ENCODE results near the gene MPND. TPM values are rescaled to one million over a fixed set of nuclear protein-coding genes. Genes with fewer than 3 reads are reported as not detected.

MPND gene
- total and polyA plus RNA-seq, 2 of the 13 experiments (the other 11 are each of a cell fraction or from before 2014, with no cell fraction given), result 10.8 to 15.8 TPM

DNA sequence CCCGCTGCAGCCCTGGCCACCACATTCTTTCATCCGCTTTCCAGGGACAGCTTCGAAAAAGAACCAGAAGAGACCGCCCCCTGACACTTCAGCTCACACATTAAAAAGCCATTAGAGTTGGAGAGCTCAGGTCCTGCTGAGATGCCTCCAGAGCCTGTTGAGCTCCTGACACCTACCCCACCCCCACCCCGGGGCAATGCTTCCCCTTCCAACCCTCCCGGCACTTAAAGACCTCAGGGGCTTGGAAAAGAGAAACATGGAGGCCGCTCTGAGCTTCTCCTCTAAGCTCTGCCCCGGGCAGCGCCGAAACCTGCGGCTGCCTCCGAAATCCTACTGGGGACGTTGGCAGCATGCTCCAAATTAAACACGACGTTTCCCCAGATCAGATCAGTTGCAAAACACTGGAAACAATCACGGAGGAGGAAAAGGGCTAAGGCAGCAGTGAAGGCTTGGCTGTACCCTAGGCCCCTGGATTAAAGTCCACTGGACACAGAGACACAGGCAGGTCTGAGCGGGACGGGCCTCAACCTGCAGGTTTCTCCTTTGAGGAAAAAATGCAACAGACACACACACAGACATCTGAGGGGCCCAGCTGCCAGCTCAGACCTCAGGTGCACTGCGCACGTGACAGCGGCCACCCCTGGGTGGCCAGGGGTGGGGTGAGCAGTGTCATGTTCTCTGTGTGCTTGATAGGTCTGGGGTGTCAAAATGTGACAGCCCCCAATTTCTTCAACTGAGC, 47.4 kb downstream of the MPND start (continued):
- TF ChIP-seq, protein P1, sequence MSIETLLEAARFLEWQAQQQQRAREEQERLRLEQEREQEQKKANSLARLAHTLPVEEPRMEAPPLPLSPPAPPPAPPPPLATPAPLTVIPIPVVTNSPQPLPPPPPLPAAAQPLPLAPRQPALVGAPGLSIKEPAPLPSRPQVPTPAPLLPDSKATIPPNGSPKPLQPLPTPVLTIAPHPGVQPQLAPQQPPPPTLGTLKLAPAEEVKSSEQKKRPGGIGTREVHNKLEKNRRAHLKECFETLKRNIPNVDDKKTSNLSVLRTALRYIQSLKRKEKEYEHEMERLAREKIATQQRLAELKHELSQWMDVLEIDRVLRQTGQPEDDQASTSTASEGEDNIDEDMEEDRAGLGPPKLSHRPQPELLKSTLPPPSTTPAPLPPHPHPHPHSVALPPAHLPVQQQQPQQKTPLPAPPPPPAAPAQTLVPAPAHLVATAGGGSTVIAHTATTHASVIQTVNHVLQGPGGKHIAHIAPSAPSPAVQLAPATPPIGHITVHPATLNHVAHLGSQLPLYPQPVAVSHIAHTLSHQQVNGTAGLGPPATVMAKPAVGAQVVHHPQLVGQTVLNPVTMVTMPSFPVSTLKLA (IDR thresholded peaks at IDR 0.05), result peak; percentile 45; the same call in 1 of the 2 replicates
- TF ChIP-seq ZNF670 (CRISPR knock-in tag; IDR thresholded peaks at IDR 0.05; ENCODE audit: borderline replicate concordance) (no peak), EP300 (IDR thresholded peaks at IDR 0.05; ENCODE audit: low read depth in 2 of 2, low read length in 2 of 2) (peak; percentile 66 to 70; a peak in 2 of 4 replicates), EP300 (CRISPR knock-in tag; IDR thresholded peaks at IDR 0.05; ENCODE audit: borderline replicate concordance) (peak; percentile 77), ZNF724P (CRISPR knock-in tag; IDR thresholded peaks at IDR 0.05; ENCODE audit: borderline replicate concordance) (no peak), MEIS2 (CRISPR knock-in tag; IDR thresholded peaks at IDR 0.05) (peak; percentile 72; the same call in 1 of the 2 replicates), MYC (CRISPR knock-in tag; IDR thresholded peaks at IDR 0.05; ENCODE audit: borderline replicate concordance) (peak; percentile 50; the same call in 1 of the 2 replicates), ZNF563 (CRISPR knock-in tag; IDR thresholded peaks at IDR 0.05) (no peak), BCL6 (CRISPR knock-in tag; IDR thresholded peaks at IDR 0.05) (peak; percentile 97), MEIS1 (CRISPR knock-in tag; IDR thresholded peaks at IDR 0.05; ENCODE audit: borderline replicate concordance) (no peak), AHR (CRISPR knock-in tag; IDR thresholded peaks at IDR 0.05) (no peak), POLR2G (IDR thresholded peaks at IDR 0.05; ENCODE audit: low read depth, low read length) (peak; percentile 44; the same call in 1 of the 2 replicates)
- TF ChIP-seq, protein P2, sequence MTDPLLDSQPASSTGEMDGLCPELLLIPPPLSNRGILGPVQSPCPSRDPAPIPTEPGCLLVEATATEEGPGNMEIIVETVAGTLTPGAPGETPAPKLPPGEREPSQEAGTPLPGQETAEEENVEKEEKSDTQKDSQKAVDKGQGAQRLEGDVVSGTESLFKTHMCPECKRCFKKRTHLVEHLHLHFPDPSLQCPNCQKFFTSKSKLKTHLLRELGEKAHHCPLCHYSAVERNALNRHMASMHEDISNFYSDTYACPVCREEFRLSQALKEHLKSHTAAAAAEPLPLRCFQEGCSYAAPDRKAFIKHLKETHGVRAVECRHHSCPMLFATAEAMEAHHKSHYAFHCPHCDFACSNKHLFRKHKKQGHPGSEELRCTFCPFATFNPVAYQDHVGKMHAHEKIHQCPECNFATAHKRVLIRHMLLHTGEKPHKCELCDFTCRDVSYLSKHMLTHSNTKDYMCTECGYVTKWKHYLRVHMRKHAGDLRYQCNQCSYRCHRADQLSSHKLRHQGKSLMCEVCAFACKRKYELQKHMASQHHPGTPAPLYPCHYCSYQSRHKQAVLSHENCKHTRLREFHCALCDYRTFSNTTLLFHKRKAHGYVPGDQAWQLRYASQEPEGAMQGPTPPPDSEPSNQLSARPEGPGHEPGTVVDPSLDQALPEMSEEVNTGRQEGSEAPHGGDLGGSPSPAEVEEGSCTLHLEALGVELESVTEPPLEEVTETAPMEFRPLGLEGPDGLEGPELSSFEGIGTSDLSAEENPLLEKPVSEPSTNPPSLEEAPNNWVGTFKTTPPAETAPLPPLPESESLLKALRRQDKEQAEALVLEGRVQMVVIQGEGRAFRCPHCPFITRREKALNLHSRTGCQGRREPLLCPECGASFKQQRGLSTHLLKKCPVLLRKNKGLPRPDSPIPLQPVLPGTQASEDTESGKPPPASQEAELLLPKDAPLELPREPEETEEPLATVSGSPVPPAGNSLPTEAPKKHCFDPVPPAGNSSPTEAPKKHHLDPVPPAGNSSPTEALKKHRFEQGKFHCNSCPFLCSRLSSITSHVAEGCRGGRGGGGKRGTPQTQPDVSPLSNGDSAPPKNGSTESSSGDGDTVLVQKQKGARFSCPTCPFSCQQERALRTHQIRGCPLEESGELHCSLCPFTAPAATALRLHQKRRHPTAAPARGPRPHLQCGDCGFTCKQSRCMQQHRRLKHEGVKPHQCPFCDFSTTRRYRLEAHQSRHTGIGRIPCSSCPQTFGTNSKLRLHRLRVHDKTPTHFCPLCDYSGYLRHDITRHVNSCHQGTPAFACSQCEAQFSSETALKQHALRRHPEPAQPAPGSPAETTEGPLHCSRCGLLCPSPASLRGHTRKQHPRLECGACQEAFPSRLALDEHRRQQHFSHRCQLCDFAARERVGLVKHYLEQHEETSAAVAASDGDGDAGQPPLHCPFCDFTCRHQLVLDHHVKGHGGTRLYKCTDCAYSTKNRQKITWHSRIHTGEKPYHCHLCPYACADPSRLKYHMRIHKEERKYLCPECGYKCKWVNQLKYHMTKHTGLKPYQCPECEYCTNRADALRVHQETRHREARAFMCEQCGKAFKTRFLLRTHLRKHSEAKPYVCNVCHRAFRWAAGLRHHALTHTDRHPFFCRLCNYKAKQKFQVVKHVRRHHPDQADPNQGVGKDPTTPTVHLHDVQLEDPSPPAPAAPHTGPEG (CRISPR knock-in tag; IDR thresholded peaks at IDR 0.05), result peak; percentile 69; the same call in 1 of the 2 replicates
- TF ChIP-seq, protein P3, sequence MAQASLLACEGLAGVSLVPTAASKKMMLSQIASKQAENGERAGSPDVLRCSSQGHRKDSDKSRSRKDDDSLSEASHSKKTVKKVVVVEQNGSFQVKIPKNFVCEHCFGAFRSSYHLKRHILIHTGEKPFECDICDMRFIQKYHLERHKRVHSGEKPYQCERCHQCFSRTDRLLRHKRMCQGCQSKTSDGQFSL (CRISPR knock-in tag; IDR thresholded peaks at IDR 0.05), result 0 out of 2 replicates have a peak, but pooled peaks have one; percentile 39
- TF ChIP-seq, protein P4, sequence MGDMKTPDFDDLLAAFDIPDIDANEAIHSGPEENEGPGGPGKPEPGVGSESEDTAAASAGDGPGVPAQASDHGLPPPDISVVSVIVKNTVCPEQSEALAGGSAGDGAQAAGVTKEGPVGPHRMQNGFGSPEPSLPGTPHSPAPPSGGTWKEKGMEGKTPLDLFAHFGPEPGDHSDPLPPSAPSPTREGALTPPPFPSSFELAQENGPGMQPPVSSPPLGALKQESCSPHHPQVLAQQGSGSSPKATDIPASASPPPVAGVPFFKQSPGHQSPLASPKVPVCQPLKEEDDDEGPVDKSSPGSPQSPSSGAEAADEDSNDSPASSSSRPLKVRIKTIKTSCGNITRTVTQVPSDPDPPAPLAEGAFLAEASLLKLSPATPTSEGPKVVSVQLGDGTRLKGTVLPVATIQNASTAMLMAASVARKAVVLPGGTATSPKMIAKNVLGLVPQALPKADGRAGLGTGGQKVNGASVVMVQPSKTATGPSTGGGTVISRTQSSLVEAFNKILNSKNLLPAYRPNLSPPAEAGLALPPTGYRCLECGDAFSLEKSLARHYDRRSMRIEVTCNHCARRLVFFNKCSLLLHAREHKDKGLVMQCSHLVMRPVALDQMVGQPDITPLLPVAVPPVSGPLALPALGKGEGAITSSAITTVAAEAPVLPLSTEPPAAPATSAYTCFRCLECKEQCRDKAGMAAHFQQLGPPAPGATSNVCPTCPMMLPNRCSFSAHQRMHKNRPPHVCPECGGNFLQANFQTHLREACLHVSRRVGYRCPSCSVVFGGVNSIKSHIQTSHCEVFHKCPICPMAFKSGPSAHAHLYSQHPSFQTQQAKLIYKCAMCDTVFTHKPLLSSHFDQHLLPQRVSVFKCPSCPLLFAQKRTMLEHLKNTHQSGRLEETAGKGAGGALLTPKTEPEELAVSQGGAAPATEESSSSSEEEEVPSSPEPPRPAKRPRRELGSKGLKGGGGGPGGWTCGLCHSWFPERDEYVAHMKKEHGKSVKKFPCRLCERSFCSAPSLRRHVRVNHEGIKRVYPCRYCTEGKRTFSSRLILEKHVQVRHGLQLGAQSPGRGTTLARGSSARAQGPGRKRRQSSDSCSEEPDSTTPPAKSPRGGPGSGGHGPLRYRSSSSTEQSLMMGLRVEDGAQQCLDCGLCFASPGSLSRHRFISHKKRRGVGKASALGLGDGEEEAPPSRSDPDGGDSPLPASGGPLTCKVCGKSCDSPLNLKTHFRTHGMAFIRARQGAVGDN (CRISPR knock-in tag; IDR thresholded peaks at IDR 0.05), result peak; percentile 84
- TF ChIP-seq, protein P5, sequence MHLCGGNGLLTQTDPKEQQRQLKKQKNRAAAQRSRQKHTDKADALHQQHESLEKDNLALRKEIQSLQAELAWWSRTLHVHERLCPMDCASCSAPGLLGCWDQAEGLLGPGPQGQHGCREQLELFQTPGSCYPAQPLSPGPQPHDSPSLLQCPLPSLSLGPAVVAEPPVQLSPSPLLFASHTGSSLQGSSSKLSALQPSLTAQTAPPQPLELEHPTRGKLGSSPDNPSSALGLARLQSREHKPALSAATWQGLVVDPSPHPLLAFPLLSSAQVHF (CRISPR knock-in tag; IDR thresholded peaks at IDR 0.05), result no peak

All from HepG2 (cell line).